HepG2 (cell line): ENCODE measurements around the gene OR6S1. TPM values are rescaled to one million over a fixed set of nuclear protein-coding genes. Genes with fewer than 3 reads are reported as not detected.

ENCODE experiments used
- AHR ChIP-seq: IDR thresholded peaks from 2 replicates; pipeline ENCODE4 v1.6.1; 2018; ENCODE audit warnings: missing genetic modification reagents, missing compliant biosample characterization
- CCDC6 ChIP-seq: sonication (generic); formaldehyde crosslinking; IDR thresholded peaks from 2 replicates; pipeline ENCODE4 v1.8.1; 2022; ENCODE audit warnings: mild to moderate bottlenecking, missing genetic modification reagents, moderate library complexity
- EHMT2 ChIP-seq: fragments of 200-600 bp; sonication (generic); IDR thresholded peaks from 2 replicates; pipeline ENCODE4 v1.7.0; 2017; ENCODE audit warnings: antibody characterized with exemption, low read depth, low read length, borderline replicate concordance
- GFI1 ChIP-seq: sonication (generic); formaldehyde crosslinking; IDR thresholded peaks from 2 replicates; pipeline ENCODE4 v1.5.0; 2020; ENCODE audit warnings: missing genetic modification reagents, mild to moderate bottlenecking, borderline replicate concordance
- SMARCC2 ChIP-seq: fragments of 450-650 bp; IDR thresholded peaks from 2 replicates; pipeline ENCODE4 v1.6.1; 2017; ENCODE audit warnings: antibody characterized with exemption, mild to moderate bottlenecking
- SPEN ChIP-seq: sonication (generic); formaldehyde crosslinking; IDR thresholded peaks from 2 replicates; pipeline ENCODE4 v1.5.1; 2020; ENCODE audit warnings: low read depth, mild to moderate bottlenecking, missing genetic modification reagents
- SRSF4 ChIP-seq: fragments of 200-400 bp; formaldehyde crosslinking; IDR thresholded peaks from one replicate; pipeline ENCODE4 v1.6.1; 2018; ENCODE audit warnings: mild to moderate bottlenecking, low read depth, low read length, moderate library complexity; ENCODE audit not compliant: poor library complexity, severe bottlenecking
- TP53 ChIP-seq: sonication (generic); formaldehyde crosslinking; conservative IDR thresholded peaks from 2 replicates; pipeline ENCODE4 v1.4.0; 2020; ENCODE audit warnings: missing genetic modification reagents
- ZBTB14 ChIP-seq: sonication (generic); formaldehyde crosslinking; IDR thresholded peaks from 2 replicates; pipeline ENCODE4 v1.4.0; 2020; ENCODE audit warnings: missing genetic modification reagents
- ZBTB39 ChIP-seq: sonication (generic); formaldehyde crosslinking; IDR thresholded peaks from 2 replicates; pipeline ENCODE4 v1.5.0; 2020; ENCODE audit warnings: missing genetic modification reagents
- ZBTB4 ChIP-seq: sonication (generic); formaldehyde crosslinking; IDR thresholded peaks from 2 replicates; pipeline ENCODE4 v1.4.0; 2020; ENCODE audit warnings: missing genetic modification reagents, mild to moderate bottlenecking, borderline replicate concordance
- ZNF18 ChIP-seq: sonication (generic); formaldehyde crosslinking; IDR thresholded peaks from 2 replicates; pipeline ENCODE4 v1.8.0; 2022; ENCODE audit warnings: mild to moderate bottlenecking, missing genetic modification reagents; ENCODE audit not compliant: insufficient replicate concordance
- ZNF251 ChIP-seq: sonication (generic); formaldehyde crosslinking; IDR thresholded peaks from 2 replicates; pipeline ENCODE4 v1.9.0; 2021; ENCODE audit warnings: mild to moderate bottlenecking, missing genetic modification reagents
- ZNF746 ChIP-seq: sonication (generic); formaldehyde crosslinking; IDR thresholded peaks from 2 replicates; pipeline ENCODE4 v1.8.0; 2022; ENCODE audit warnings: mild to moderate bottlenecking, missing genetic modification reagents
- ZXDC ChIP-seq: sonication (generic); formaldehyde crosslinking; IDR thresholded peaks from 2 replicates; pipeline ENCODE4 v1.5.0; 2020; ENCODE audit warnings: mild to moderate bottlenecking, missing genetic modification reagents
- polyA plus RNA-seq, 8 experiments: library from polyadenylated mRNA; depleted of rRNA in 3 of 8; stranded (reverse) in 7 of 8; unstranded in 1 of 8; fragments of >200 nt; fragmentation: Illumina TruSeq in 4 of 8; extraction: Trizol in 4 of 8; gene quantifications; 2 replicates each; pipeline versions ENCODE4 v1.2.1 to v1.2.3, GENCODE V29; 2011 to 2016; ENCODE audit warnings: low read depth in 4 of 8, missing spikeins in 1 of 8, mixed read lengths in 1 of 8; ENCODE audit not compliant: insufficient read depth in 1 of 8
- total RNA-seq, 5 experiments: library from RNA; depleted of rRNA; stranded (reverse); fragments of >200 nt; fragmentation: Illumina TruSeq; extraction: Trizol; gene quantifications; 2 replicates each; pipeline ENCODE4 v1.2.3, GENCODE V29; 2016; ENCODE audit warnings: low read depth in 1 of 5

OR6S1 gene
- total and polyA plus RNA-seq, 2 of the 13 experiments (the other 11 are each of a cell fraction or from before 2014, with no cell fraction given): 0.09 TPM; not detected in 1

GRCh38 chr14:20614038-20614840 is 27.3 kb downstream of the OR6S1 start (continued):
- no peak for TF ChIP-seq SMARCC2
- TF ChIP-seq ZNF18: no peak
- no peak for TF ChIP-seq EHMT2
- TF ChIP-seq GFI1 (CRISPR knock-in tag): no peak
- no peak for TF ChIP-seq SPEN
- TF ChIP-seq ZNF251 (CRISPR knock-in tag): 0 out of 2 replicates have a peak, but pooled peaks have one; percentile 71
- TF ChIP-seq ZXDC: no peak
- no peak for TF ChIP-seq ZBTB4 (CRISPR knock-in tag)
- peak; percentile 14; the same call in 1 of the 2 replicates for TF ChIP-seq ZBTB14 (CRISPR knock-in tag)
- TF ChIP-seq ZNF746 (CRISPR knock-in tag): no peak
- TF ChIP-seq SRSF4: no peak
- TF ChIP-seq TP53 (CRISPR knock-in tag): no peak
- no peak for TF ChIP-seq ZBTB39 (CRISPR knock-in tag)
- no peak for TF ChIP-seq AHR
- TF ChIP-seq CCDC6 (CRISPR knock-in tag): no peak
